GM21367 (cell line): Measurements from ENCODE around the gene TNPO3.
"Not testable (repeated sequence)": the region's sequence is repeated elsewhere in the genome, so short reads cannot be mapped to it uniquely, and the experiment has no call there.

ENCODE experiments used
- ATAC-seq: cut with Tn5 transposase; IDR thresholded peaks from one replicate; pipeline ENCODE4 v1.9.1; 2021; ENCODE audit not compliant: unreplicated experiment

Gene TNPO3

GRCh38 chr7:128924707-128925588, 130.0 kb downstream of the TNPO3 start:
- ATAC-seq, result no peak

- no peak for ATAC-seq
These were observed 131.5 kb downstream of the TNPO3 start for GRCh38 chr7:128923411-128923800.

- ATAC-seq, result no peak
These were observed 132.2 kb downstream of the TNPO3 start for GRCh38 chr7:128922496-128923410.

- no peak for ATAC-seq
These were observed 133.0 kb downstream of the TNPO3 start for GRCh38 chr7:128921866-128922440.

- no peak for ATAC-seq
These were observed 133.9 kb downstream of the TNPO3 start for GRCh38 chr7:128920913-128921582.

- ATAC-seq, result no peak
These were observed 134.8 kb downstream of the TNPO3 start for GRCh38 chr7:128919881-128920799.

- no peak for ATAC-seq
These were observed 135.7 kb downstream of the TNPO3 start for GRCh38 chr7:128919241-128919640.

- ATAC-seq, result no peak
These were observed 136.8 kb downstream of the TNPO3 start for GRCh38 chr7:128918016-128918665.

GRCh38 chr7:128917122-128917521, 137.8 kb downstream of the TNPO3 start:
- ATAC-seq, result no peak

GRCh38 chr7:128916643-128916915, 138.3 kb downstream of the TNPO3 start:
- no peak for ATAC-seq

GRCh38 chr7:128915841-128916642, 138.9 kb downstream of the TNPO3 start:
- no peak for ATAC-seq

GRCh38 chr7:128915271-128915819, 139.6 kb downstream of the TNPO3 start:
- no peak for ATAC-seq

GRCh38 chr7:128914566-128915151, 140.3 kb downstream of the TNPO3 start:
- ATAC-seq, result no peak

- no peak for ATAC-seq
These were observed 140.9 kb downstream of the TNPO3 start for GRCh38 chr7:128913870-128914565.

GRCh38 chr7:128912709-128913495, 142.0 kb downstream of the TNPO3 start:
- not testable (repeated sequence) for ATAC-seq

- no peak for ATAC-seq
These were observed 142.6 kb downstream of the TNPO3 start for GRCh38 chr7:128912281-128912680.
